H9 (cell line): ENCODE measurements around the gene RSBN1. TPM values are rescaled to one million over a fixed set of nuclear protein-coding genes. Genes with fewer than 3 reads are reported as not detected.

ENCODE experiments used
- DNase-seq: peaks from one replicate; pipeline ENCODE4 v3.0.0-alpha.2; 2017
- H2AFZ ChIP-seq: one replicate; pipeline ENCODE4 v1.6.1; 2013; ENCODE audit warnings: mild to moderate bottlenecking, low read length, control low read depth, moderate library complexity
- H2AK5ac ChIP-seq: 2 replicates; pipeline ENCODE4 v1.6.1; 2013; ENCODE audit warnings: low read length, control low read depth, mixed read lengths; ENCODE audit not compliant: insufficient read length
- H2BK120ac ChIP-seq: one replicate; pipeline ENCODE4 v1.6.1; 2013; ENCODE audit warnings: low read depth, mild to moderate bottlenecking, low read length, control low read depth, inconsistent platforms; ENCODE audit not compliant: poor library complexity, severe bottlenecking
- H2BK12ac ChIP-seq: 2 replicates; pipeline ENCODE4 v1.6.1; 2013; ENCODE audit warnings: low read length, control low read depth, mixed read lengths, low read depth; ENCODE audit not compliant: insufficient read length
- H2BK15ac ChIP-seq: 2 replicates; pipeline ENCODE4 v1.6.1; 2013; ENCODE audit warnings: low read depth, low read length, control low read depth
- H2BK20ac ChIP-seq: one replicate; pipeline ENCODE4 v1.6.1; 2013; ENCODE audit warnings: low read depth, mild to moderate bottlenecking, low read length, control low read depth, inconsistent platforms; ENCODE audit not compliant: poor library complexity, severe bottlenecking
- H2BK5ac ChIP-seq: 2 replicates; pipeline ENCODE4 v1.6.1; 2013; ENCODE audit warnings: low read length, control low read depth, mixed read lengths; ENCODE audit not compliant: insufficient read length
- H3K14ac ChIP-seq: 2 replicates; pipeline ENCODE4 v1.6.1; 2013; ENCODE audit warnings: low read length, control low read depth; ENCODE audit not compliant: insufficient read depth
- H3K18ac ChIP-seq: 2 replicates; pipeline ENCODE4 v1.6.1; 2013; ENCODE audit warnings: low read depth, mild to moderate bottlenecking, mixed read lengths, low read length, control low read depth; ENCODE audit not compliant: insufficient read length
- H3K23ac ChIP-seq: 2 replicates; pipeline ENCODE4 v1.6.1; 2013; ENCODE audit warnings: low read length, control low read depth, mixed read lengths, low read depth; ENCODE audit not compliant: insufficient read length
- H3K23me2 ChIP-seq: 2 replicates; pipeline ENCODE4 v1.6.1; 2013; ENCODE audit warnings: low read depth, mild to moderate bottlenecking, mixed read lengths, low read length, control low read depth; ENCODE audit not compliant: insufficient read length, poor library complexity, severe bottlenecking
- H3K27ac ChIP-seq: 2 replicates; pipeline ENCODE4 v1.5.1; 2013; ENCODE audit warnings: low read length, control low read depth, mixed read lengths, low read depth; ENCODE audit not compliant: insufficient read length
- H3K27me3 ChIP-seq: 2 replicates; pipeline ENCODE4 v1.6.1; 2013; ENCODE audit warnings: low read length, control low read depth, inconsistent platforms; ENCODE audit not compliant: insufficient read depth
- H3K4ac ChIP-seq: 2 replicates; pipeline ENCODE4 v1.6.1; 2013; ENCODE audit warnings: low read depth, mild to moderate bottlenecking, control low read depth, inconsistent platforms, low read length, moderate library complexity
- H3K4me1 ChIP-seq: 2 replicates; pipeline ENCODE4 v1.6.1; 2013; ENCODE audit warnings: low read length, control low read depth, inconsistent platforms; ENCODE audit not compliant: insufficient read depth
- H3K4me2 ChIP-seq: 2 replicates; pipeline ENCODE4 v1.6.1; 2013; ENCODE audit warnings: low read length, control low read depth, mixed read lengths; ENCODE audit not compliant: insufficient read length, insufficient read depth
- H3K56ac ChIP-seq: 2 replicates; pipeline ENCODE4 v1.6.1; 2013; ENCODE audit warnings: low read depth, mild to moderate bottlenecking, mixed read lengths, low read length, control low read depth; ENCODE audit not compliant: insufficient read length
- H3K79me1 ChIP-seq: 2 replicates; pipeline ENCODE4 v1.6.1; 2013; ENCODE audit warnings: low read depth, mild to moderate bottlenecking, moderate library complexity, low read length, control low read depth, inconsistent platforms; ENCODE audit not compliant: insufficient read depth, poor library complexity, severe bottlenecking
- H3K79me2 ChIP-seq: 2 replicates; pipeline ENCODE4 v1.6.1; 2013; ENCODE audit warnings: low read length, control low read depth, inconsistent platforms; ENCODE audit not compliant: insufficient read depth
- H3K9ac ChIP-seq: 2 replicates; pipeline ENCODE4 v1.6.1; 2013; ENCODE audit warnings: low read length, control low read depth, mixed read lengths; ENCODE audit not compliant: insufficient read length; ENCODE audit errors: extremely low read depth
- H3K9me3 ChIP-seq: one replicate; pipeline ENCODE4 v1.6.1; 2013; ENCODE audit warnings: low read depth, low read length, inconsistent platforms; ENCODE audit not compliant: control insufficient read depth
- H3T11ph ChIP-seq: one replicate; pipeline ENCODE4 v1.6.1; 2013; ENCODE audit warnings: mild to moderate bottlenecking, low read length, control low read depth, inconsistent platforms
- H4K20me1 ChIP-seq: one replicate; pipeline ENCODE4 v1.6.1; 2013; ENCODE audit not compliant: control insufficient read depth, insufficient read length, insufficient read depth
- H4K5ac ChIP-seq: 2 replicates; pipeline ENCODE4 v1.6.1; 2013; ENCODE audit warnings: low read depth, mild to moderate bottlenecking, mixed read lengths, low read length, control low read depth; ENCODE audit not compliant: insufficient read length
- H4K8ac ChIP-seq: replicated peaks from 2 replicates; pipeline ENCODE4 v1.6.1; 2013; ENCODE audit warnings: low read length, control low read depth, mixed read lengths, low read depth; ENCODE audit not compliant: insufficient read length
- H4K91ac ChIP-seq: 2 replicates; pipeline ENCODE4 v1.6.1; 2013; ENCODE audit warnings: low read depth, mild to moderate bottlenecking, moderate library complexity, mixed read lengths, low read length, control low read depth; ENCODE audit not compliant: insufficient read length
- H3K27ac Mint-ChIP-seq, 3 experiments: 2 replicates in 2 of 3; 3 replicates in 1 of 3; pipeline ENCODE4 v1.8.0; 2020 to 2021; ENCODE audit warnings: mixed read lengths in 3 of 3, mild to moderate bottlenecking in 1 of 3, moderate library complexity in 1 of 3
- H3K27me3 Mint-ChIP-seq: 2 replicates; pipeline ENCODE4 v1.8.0; 2021; ENCODE audit warnings: low read depth, mild to moderate bottlenecking, moderate library complexity, mixed read lengths
- H3K36me3 Mint-ChIP-seq, 3 experiments: 2 replicates in 2 of 3; 3 replicates in 1 of 3; pipeline ENCODE4 v1.8.0; 2020 to 2021; ENCODE audit warnings: low read depth in 3 of 3, mixed read lengths in 3 of 3; ENCODE audit not compliant: insufficient read depth in 1 of 3
- H3K4me1 Mint-ChIP-seq, 2 experiments: 2 replicates each; pipeline ENCODE4 v1.8.0; 2020; ENCODE audit warnings: mixed read lengths in 2 of 2
- H3K4me3 Mint-ChIP-seq, 2 experiments: 2 replicates in 1 of 2; 3 replicates in 1 of 2; pipeline ENCODE4 v1.8.0; 2020 to 2021; ENCODE audit warnings: mild to moderate bottlenecking in 2 of 2, mixed read lengths in 2 of 2, moderate library complexity in 1 of 2
- H3K9me3 Mint-ChIP-seq, 2 experiments: 2 replicates in 1 of 2; 3 replicates in 1 of 2; pipeline ENCODE4 v1.8.0; 2020; ENCODE audit warnings: mild to moderate bottlenecking in 2 of 2, mixed read lengths in 2 of 2, moderate library complexity in 1 of 2
- WGBS: extraction: QIAGEN DNeasy Blood & Tissue Kit; methylation state at CpG from one replicate; pipeline ENCODE4 v1.1.7; 2013; ENCODE audit warnings: missing lambda C conversion rate, low lambda C conversion rate, mixed read lengths; ENCODE audit not compliant: insufficient read length; ENCODE audit errors: extremely low coverage; 5-methylcytosine and 5-hydroxymethylcytosine counted together
- total RNA-seq: library from RNA; stranded (reverse); gene quantifications from 2 replicates; pipeline ENCODE4 v1.2.1, GENCODE V29; 2021
- TF ChIP-seq, protein P1 (sequence below): fragments of 200-600 bp; sonication (generic); conservative IDR thresholded peaks from 3 replicates; pipeline ENCODE4 v1.8.0; 2021; ENCODE audit warnings: antibody characterized with exemption, mild to moderate bottlenecking

RSBN1 gene
- total RNA-seq, 1 experiment from 2014 or later, result 11.0 TPM

DNA sequence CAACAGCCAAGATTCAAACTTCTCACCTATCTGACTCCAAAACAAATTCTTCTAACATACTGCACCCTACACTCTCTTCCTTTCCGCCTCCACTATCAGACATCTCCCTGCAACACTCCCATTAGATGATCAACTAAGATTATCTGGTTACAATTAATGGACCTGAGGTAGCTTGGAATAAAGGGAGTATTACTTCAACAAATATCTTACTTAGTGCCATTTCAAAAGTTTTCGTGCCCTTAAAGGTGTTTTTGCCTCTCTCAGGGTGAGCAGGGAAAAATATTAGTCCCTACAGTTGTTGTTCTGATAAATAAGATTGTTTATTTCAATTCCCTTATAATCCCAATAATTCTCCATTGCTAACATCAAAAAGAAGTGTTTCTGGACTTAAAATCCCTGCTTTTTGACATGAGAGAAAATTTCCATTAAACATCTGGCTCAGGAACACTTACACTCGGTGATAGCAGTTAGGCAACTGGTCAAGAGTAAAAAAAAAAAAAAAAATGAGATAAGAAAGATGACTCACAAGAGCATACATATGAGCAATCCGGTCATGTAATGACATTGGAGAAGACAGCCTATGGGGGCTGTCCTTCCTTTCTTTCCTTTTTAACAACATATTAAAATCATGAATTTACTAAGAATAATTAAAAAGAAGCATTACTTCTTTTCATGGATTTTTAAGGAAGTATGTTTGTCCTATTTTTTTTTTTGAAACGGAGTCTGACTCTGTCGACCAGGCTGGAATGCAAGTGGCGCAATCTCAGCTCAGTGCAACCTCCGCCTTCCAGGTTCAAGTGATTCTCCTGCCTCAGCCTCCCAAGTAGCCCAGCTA lies 7.6 kb downstream of the RSBN1 start:
- Histone ChIP-seq H3K27me3 (no peaks in the 10 kb centered on the region), H4K20me1 (no peaks in the 10 kb centered on the region), H3T11ph (no peak overlapping the region), H3K4ac (no peak overlapping the region), H3K18ac (no peak overlapping the region), H2BK120ac (no peak overlapping the region), H4K8ac (no peak overlapping the region), H3K4me1 (no peaks in the 10 kb centered on the region), H2AFZ (no peak overlapping the region), H4K91ac (no peak overlapping the region), H2BK5ac (no peak overlapping the region), H2BK20ac (no peak overlapping the region), H3K23ac (no peak overlapping the region), H3K14ac (no peak overlapping the region), H3K4me2 (no peak overlapping the region), H3K27ac (no peak overlapping the region), H2BK12ac (no peak overlapping the region), H3K56ac (no peak overlapping the region), H2BK15ac (no peak overlapping the region), H3K23me2 (no peaks in the 10 kb centered on the region), H3K79me1 (peaks cover 11% of the 10 kb centered on the region), H3K79me2 (peaks cover 13% of the 10 kb centered on the region; the same call in 1 of the 2 replicates), H3K9ac (no peak overlapping the region), H3K9me3 (no peaks in the 10 kb centered on the region), H4K5ac (no peak overlapping the region), H2AK5ac (no peak overlapping the region)
- Mint-ChIP-seq H3K27ac (peak overlapping the region in 1 of 3 experiments; percentile 74; a peak in 1 of 7 replicates), H3K27me3 (no peaks in the 10 kb centered on the region), H3K9me3 (0 out of 5 replicates have a peak, but pooled peaks cover 0 to 3% of the 10 kb centered on the region in 2 experiments), H3K36me3 (peaks cover 3 to 16% (median 11%) of the 10 kb centered on the region in 3 experiments; a peak in 5 of 7 replicates), H3K4me3 (no peak overlapping the region), H3K4me1 (peaks cover 11 to 14% of the 10 kb centered on the region in 2 experiments)
- TF ChIP-seq, protein P1, sequence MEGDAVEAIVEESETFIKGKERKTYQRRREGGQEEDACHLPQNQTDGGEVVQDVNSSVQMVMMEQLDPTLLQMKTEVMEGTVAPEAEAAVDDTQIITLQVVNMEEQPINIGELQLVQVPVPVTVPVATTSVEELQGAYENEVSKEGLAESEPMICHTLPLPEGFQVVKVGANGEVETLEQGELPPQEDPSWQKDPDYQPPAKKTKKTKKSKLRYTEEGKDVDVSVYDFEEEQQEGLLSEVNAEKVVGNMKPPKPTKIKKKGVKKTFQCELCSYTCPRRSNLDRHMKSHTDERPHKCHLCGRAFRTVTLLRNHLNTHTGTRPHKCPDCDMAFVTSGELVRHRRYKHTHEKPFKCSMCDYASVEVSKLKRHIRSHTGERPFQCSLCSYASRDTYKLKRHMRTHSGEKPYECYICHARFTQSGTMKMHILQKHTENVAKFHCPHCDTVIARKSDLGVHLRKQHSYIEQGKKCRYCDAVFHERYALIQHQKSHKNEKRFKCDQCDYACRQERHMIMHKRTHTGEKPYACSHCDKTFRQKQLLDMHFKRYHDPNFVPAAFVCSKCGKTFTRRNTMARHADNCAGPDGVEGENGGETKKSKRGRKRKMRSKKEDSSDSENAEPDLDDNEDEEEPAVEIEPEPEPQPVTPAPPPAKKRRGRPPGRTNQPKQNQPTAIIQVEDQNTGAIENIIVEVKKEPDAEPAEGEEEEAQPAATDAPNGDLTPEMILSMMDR, result no peak
- WGBS, result no CpG with 5 or more reads among the region's 8 CpGs
- no peak for DNase-seq
